ENCODE results near the gene PTGES2.
"Not testable (repeated sequence)": the region's sequence is repeated elsewhere in the genome, so short reads cannot be mapped to it uniquely, and the experiment has no call there.

The PTGES2 gene

GRCh38 chr9:128087262-128087661, 40.3 kb downstream of the PTGES2 start:
- no peak for DNase-seq (ENCODE audit: low spot score)

GRCh38 chr9:128085943-128086342, 41.6 kb downstream of the PTGES2 start:
- no peak for DNase-seq (ENCODE audit: low spot score)

GRCh38 chr9:128084746-128085145, 42.8 kb downstream of the PTGES2 start:
- no peak for DNase-seq (ENCODE audit: low spot score)

GRCh38 chr9:128082151-128082550, 45.4 kb downstream of the PTGES2 start:
- no peak for DNase-seq (ENCODE audit: low spot score)

- no peak for DNase-seq (ENCODE audit: low spot score)
Measured at GRCh38 chr9:128081056-128081455, 46.5 kb downstream of the PTGES2 start.

GRCh38 chr9:128080206-128080605, 47.3 kb downstream of the PTGES2 start:
- DNase-seq (ENCODE audit: low spot score) = no peak

- no peak for DNase-seq (ENCODE audit: low spot score)
Measured at GRCh38 chr9:128078504-128079434, 48.8 kb downstream of the PTGES2 start.

- no peak for DNase-seq (ENCODE audit: low spot score)
Measured at GRCh38 chr9:128077847-128078503, 49.6 kb downstream of the PTGES2 start.

GRCh38 chr9:128073253-128073886, 54.2 kb downstream of the PTGES2 start:
- no peak for DNase-seq (ENCODE audit: low spot score)

GRCh38 chr9:128072144-128073021, 55.1 kb downstream of the PTGES2 start:
- peak; percentile 81 for DNase-seq (ENCODE audit: low spot score)

- DNase-seq (ENCODE audit: low spot score) = not testable (repeated sequence)
Measured at GRCh38 chr9:128071475-128071874, 56.1 kb downstream of the PTGES2 start.

- no peak for DNase-seq (ENCODE audit: low spot score)
Measured at GRCh38 chr9:128070874-128071273, 56.7 kb downstream of the PTGES2 start.

Data from COLO829 (cell line).